Measurements from ENCODE around the gene IRF9.
A peak's percentile ranks its signal among the peaks of the same experiment; 100 is the strongest.

Gene IRF9

DNA sequence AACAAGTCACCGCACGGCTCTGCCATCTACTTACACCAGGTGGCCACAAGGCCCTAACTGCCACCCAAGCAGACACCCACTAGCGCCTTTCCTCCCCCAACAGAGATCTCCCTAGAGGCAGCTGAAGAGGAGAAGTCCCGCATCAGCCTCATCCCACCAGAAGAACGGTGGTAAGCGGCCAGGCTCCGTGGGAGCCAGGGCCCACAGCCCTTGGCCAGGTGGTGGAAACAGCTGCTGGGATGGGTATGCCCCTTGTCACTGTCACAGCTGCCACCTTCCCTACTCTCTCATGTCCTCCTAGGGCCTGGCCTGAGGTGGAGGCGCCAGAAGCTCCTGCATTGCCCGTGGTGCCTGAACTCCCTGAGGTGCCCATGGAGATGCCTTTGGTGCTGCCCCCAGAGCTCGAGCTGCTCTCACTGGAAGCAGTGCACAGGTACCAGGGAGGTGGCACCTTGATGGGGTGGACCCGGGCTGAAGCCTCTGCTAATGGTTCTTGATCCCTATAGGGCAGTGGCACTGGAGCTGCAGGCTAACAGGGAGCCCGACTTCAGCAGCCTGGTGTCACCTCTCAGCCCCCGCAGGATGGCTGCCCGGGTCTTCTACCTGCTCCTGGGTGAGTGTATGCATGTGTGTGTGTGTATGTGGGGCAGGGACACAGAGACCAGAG lies 18.4 kb downstream of the IRF9 start:
- no peak for DNase-seq

GRCh38 chr14:24179961-24180796 lies 19.1 kb downstream of the IRF9 start:
- DNase-seq, result no peak

DNA sequence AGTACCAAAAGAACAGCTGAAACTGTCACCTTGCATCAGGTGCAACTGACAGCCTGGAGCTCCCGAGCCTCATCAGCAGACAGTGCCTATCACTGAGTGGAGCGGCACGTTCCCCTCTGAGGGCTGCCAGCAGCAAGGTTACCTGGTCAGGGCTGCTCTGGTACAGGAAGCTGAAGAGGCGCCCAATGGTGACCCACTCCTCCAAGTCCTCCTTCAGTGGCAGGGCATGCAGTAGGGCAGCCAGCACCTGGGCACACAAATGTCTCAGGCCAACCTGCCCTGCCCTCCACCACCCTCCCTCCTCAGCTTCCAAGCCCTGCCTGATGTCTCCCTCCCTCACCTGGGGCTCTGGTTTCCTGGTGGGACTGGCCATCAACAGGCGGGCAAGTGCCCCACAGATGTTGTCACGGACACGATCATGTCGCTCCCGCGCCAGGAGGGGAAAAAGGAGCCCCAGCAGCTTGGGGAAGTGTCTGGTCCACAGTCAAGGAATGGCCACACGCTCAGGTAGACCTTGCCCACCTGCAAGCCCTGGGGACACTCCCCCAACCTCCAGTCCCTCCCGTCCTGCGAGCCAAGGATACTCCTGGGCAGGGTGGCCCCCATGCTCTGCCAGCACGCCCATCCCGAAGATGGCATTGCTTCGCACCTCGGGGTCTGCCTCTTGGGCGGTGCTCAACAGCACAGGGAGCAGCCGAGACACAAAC lies 20.5 kb downstream of the IRF9 start:
- no peak for DNase-seq

- DNase-seq, result no peak
Observed at GRCh38 chr14:24182110-24182882, 21.2 kb downstream of the IRF9 start.

- DNase-seq, result no peak
Observed at GRCh38 chr14:24183014-24183481, 22.0 kb downstream of the IRF9 start.

GRCh38 chr14:24184104-24184970 lies 23.3 kb downstream of the IRF9 start:
- no peak for DNase-seq

GRCh38 chr14:24185026-24185425 lies 24.0 kb downstream of the IRF9 start:
- DNase-seq, result no peak

GRCh38 chr14:24185741-24186140 lies 24.7 kb downstream of the IRF9 start:
- DNase-seq, result no peak

GRCh38 chr14:24186831-24187538 lies 25.9 kb downstream of the IRF9 start:
- no peak for DNase-seq

GRCh38 chr14:24187539-24187915 lies 26.5 kb downstream of the IRF9 start:
- no peak for DNase-seq

- DNase-seq, result peak; percentile 92
Observed at GRCh38 chr14:24188251-24189058, 27.4 kb downstream of the IRF9 start, which contains the start of gene IPO4. IPO4 (minus strand) TSS chr14:24188816; CDS start chr14:24188787, 29 bp downstream.

DNA sequence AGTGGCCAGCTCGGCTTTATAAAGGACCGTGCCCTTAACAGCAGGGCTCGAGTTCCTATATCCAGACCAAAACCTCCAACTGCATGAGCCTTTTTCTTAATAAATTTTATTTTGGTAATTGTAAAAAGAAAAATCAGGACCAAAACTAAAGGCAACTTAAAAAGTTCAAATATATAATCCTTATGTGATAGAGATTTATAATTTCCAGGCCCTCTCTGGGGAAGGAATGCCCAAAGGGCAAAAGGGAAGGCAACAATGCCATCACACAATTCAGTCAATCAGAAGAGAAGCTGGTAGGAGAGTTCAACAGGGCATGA lies 28.0 kb downstream of the IRF9 start:
- no peak for DNase-seq

GRCh38 chr14:24189460-24189859 lies 28.4 kb downstream of the IRF9 start:
- no peak for DNase-seq

DNA sequence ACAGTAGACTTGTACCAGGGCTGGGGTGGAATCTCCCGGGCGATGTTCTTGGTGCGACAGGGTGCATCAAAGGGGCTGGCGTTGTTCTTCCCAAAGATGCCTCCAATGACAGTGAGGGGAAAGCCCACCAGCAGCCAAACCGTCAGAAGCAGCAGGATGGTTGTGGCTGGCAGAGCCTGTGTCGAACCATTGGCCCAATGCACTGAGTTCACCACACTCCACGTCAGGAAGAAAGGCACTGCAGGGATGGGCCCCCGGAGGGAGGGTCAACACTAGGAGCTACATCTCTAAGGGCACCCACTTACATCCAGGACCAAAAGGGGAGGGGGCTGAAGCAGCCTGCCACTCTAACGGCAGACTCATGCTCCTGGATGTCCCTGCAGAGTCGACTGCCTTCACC lies 29.4 kb downstream of the IRF9 start:
- DNase-seq, result no peak

GRCh38 chr14:24192933-24193332 lies 31.9 kb downstream of the IRF9 start:
- no peak for DNase-seq

GRCh38 chr14:24194186-24194872 lies 33.3 kb downstream of the IRF9 start:
- no peak for DNase-seq

GRCh38 chr14:24194873-24195185 lies 33.8 kb downstream of the IRF9 start:
- no peak for DNase-seq

- peak; percentile 85 for DNase-seq
Observed at GRCh38 chr14:24195186-24196070, 34.4 kb downstream of the IRF9 start, which contains the start of gene TM9SF1. TM9SF1 (minus strand) TSS chr14:24195441; CDS start chr14:24195019, 422 bp downstream.
